Nephron (organoid): ENCODE results near the gene NAT9.

Experiments
- H3K27ac Mint-ChIP-seq, 3 experiments: 2 replicates each; pipeline ENCODE4 v1.8.0; 2020; ENCODE audit warnings: mixed read lengths in 3 of 3, mild to moderate bottlenecking in 2 of 3, moderate library complexity in 1 of 3
- H3K27me3 Mint-ChIP-seq: 2 replicates; pipeline ENCODE4 v1.8.0; 2021; ENCODE audit warnings: low read depth, mild to moderate bottlenecking, moderate library complexity, mixed read lengths
- H3K36me3 Mint-ChIP-seq: 2 replicates; pipeline ENCODE4 v1.8.0; 2020; ENCODE audit warnings: low read depth, mixed read lengths
- H3K4me1 Mint-ChIP-seq: 2 replicates; pipeline ENCODE4 v1.8.0; 2020; ENCODE audit warnings: mixed read lengths
- H3K4me3 Mint-ChIP-seq, 3 experiments: 2 replicates each; pipeline ENCODE4 v1.8.0; 2020; ENCODE audit warnings: mild to moderate bottlenecking in 3 of 3, mixed read lengths in 3 of 3, moderate library complexity in 2 of 3
- H3K9me3 Mint-ChIP-seq: 2 replicates; pipeline ENCODE4 v1.8.0; 2020; ENCODE audit warnings: mixed read lengths
- TF ChIP-seq, protein P1 (sequence below), 3 experiments: fragments of 200-600 bp; sonication (generic); IDR thresholded peaks; one replicate each; pipeline ENCODE4 v1.5.0; 2021; ENCODE audit warnings: antibody characterized with exemption in 3 of 3; ENCODE audit not compliant: unreplicated experiment in 3 of 3

The NAT9 gene

DNA sequence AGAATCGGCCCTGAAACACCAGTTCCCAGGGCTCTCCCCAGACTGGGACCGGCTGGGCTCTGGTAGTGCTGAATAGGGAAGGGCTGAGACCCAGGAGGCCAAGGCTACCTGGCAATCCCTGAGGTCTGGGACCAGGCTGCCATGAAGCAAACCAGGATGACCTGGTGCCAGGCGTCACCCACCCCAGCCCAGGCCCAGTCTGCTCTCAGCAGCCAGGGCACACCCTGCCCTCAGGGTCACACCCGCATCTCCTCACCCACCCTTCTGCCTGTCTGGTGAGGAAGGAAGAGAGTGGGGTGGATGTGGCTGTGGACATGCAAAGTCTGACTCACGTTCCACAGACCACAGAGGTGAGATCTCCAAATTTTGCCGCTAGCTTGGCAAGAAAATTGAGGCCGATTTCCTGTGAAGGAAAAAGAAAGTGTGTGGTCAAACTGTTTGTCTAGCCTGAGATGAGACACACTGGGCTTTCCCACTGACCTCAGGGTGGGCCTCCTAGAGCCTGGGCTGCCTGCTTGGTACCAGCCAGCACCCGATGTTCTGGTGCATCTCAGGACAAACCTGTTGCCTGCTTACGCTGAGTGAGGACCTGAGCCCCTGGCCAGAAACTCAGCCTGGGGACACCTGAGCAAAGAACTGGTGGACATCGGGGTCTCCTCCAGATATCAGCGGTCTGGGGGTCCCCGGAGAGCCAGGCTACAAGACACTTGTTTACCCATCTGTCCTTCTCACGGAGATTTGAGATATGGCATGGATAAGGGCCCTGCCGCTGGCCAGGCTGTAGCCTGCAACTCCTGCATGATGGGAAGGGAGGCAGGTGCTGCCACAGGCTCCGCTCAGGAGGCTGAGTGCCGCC, 45.4 kb downstream of the NAT9 start:
- TF ChIP-seq, protein P1, sequence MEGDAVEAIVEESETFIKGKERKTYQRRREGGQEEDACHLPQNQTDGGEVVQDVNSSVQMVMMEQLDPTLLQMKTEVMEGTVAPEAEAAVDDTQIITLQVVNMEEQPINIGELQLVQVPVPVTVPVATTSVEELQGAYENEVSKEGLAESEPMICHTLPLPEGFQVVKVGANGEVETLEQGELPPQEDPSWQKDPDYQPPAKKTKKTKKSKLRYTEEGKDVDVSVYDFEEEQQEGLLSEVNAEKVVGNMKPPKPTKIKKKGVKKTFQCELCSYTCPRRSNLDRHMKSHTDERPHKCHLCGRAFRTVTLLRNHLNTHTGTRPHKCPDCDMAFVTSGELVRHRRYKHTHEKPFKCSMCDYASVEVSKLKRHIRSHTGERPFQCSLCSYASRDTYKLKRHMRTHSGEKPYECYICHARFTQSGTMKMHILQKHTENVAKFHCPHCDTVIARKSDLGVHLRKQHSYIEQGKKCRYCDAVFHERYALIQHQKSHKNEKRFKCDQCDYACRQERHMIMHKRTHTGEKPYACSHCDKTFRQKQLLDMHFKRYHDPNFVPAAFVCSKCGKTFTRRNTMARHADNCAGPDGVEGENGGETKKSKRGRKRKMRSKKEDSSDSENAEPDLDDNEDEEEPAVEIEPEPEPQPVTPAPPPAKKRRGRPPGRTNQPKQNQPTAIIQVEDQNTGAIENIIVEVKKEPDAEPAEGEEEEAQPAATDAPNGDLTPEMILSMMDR (IDR thresholded peaks at IDR 0.05; ENCODE audit: unreplicated experiment in 3 of 3), result no peak
- Mint-ChIP-seq H3K36me3 (no peaks in the 10 kb centered on the region), H3K27ac (no peak overlapping the region), H3K27me3 (no peaks in the 10 kb centered on the region), H3K4me1 (no peaks in the 10 kb centered on the region), H3K9me3 (no peaks in the 10 kb centered on the region), H3K4me3 (no peak overlapping the region)

GRCh38 chr17:74729866-74730265, 46.3 kb downstream of the NAT9 start:
- Mint-ChIP-seq H3K27me3 (no peaks in the 10 kb centered on the region), H3K36me3 (no peaks in the 10 kb centered on the region), H3K27ac (no peak overlapping the region), H3K4me3 (no peak overlapping the region), H3K9me3 (no peaks in the 10 kb centered on the region), H3K4me1 (no peaks in the 10 kb centered on the region)
- TF ChIP-seq, protein P1 (IDR thresholded peaks at IDR 0.05; ENCODE audit: unreplicated experiment in 3 of 3), result no peak

DNA sequence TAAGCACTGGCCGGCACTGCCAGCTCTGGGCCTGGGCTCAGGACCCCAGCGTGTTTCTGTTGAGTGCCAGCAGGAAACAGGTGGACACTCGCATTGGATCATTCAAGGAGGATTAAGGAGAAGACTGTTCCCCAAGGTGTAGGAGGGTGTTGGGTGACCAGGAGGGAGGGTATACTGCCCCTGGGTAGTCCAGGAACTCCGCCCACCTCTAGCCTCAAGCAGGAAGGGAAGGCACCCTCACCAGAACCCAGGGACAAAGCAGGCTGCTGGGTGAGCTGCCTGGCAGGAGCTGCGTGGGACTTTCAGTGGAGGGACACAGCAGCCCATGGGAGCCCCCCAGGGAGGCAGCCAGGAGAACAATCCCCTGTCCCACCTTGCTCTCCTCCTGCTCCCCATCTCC, 46.8 kb downstream of the NAT9 start:
- no peaks in the 10 kb centered on the region for H3K9me3 Mint-ChIP-seq
- no peak overlapping the region for H3K4me3 Mint-ChIP-seq
- H3K4me1 Mint-ChIP-seq, result no peaks in the 10 kb centered on the region
- H3K27ac Mint-ChIP-seq, result no peak overlapping the region
- H3K27me3 Mint-ChIP-seq, result peaks cover 4% of the 10 kb centered on the region
- no peaks in the 10 kb centered on the region for H3K36me3 Mint-ChIP-seq
- TF ChIP-seq, protein P1 (IDR thresholded peaks at IDR 0.05; ENCODE audit: unreplicated experiment in 3 of 3), result no peak

DNA sequence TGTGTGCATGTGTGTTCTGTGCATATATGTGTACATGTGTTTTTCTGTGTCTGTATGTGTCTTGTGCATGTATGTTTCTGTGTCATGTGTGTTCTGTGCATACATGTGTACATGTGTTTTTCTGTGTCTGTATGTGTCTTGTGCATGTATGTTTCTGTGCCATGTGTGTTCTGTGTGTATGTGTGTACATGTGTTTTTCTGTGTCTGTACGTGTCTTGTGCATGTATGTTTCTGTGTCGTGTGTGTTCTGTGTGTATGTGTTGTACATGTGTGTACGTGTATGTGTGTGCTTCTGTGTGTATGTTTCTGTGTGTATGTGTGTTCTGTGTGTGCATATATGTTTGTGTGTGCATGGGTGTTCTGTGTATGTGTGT, 47.5 kb downstream of the NAT9 start:
- H3K9me3 Mint-ChIP-seq, result no peaks in the 10 kb centered on the region
- H3K27me3 Mint-ChIP-seq, result peaks cover 9% of the 10 kb centered on the region
- H3K4me1 Mint-ChIP-seq, result no peaks in the 10 kb centered on the region
- TF ChIP-seq, protein P1 (IDR thresholded peaks at IDR 0.05; ENCODE audit: unreplicated experiment in 3 of 3), result no peak
- no peak overlapping the region for H3K27ac Mint-ChIP-seq
- H3K4me3 Mint-ChIP-seq, result no peak overlapping the region
- no peaks in the 10 kb centered on the region for H3K36me3 Mint-ChIP-seq

- TF ChIP-seq, protein P1 (IDR thresholded peaks at IDR 0.05; ENCODE audit: unreplicated experiment in 3 of 3), result no peak
- H3K4me3 Mint-ChIP-seq, result no peak overlapping the region
- no peaks in the 10 kb centered on the region for H3K36me3 Mint-ChIP-seq
Measured at GRCh38 chr17:74728033-74728701, 48.0 kb downstream of the NAT9 start.

More at GRCh38 chr17:74728033-74728701, 48.0 kb downstream of the NAT9 start:
- Mint-ChIP-seq H3K4me1 (no peaks in the 10 kb centered on the region), H3K9me3 (no peaks in the 10 kb centered on the region), H3K27ac (no peak overlapping the region), H3K27me3 (peaks cover 9% of the 10 kb centered on the region)
